Frontal cortex (tissue), 4 donors: ENCODE data around the gene CRB1. TPM values are rescaled to one million over a fixed set of nuclear protein-coding genes. Genes with fewer than 3 reads are reported as not detected.
"Not testable (repeated sequence)": the region's sequence is repeated elsewhere in the genome, so short reads cannot be mapped to it uniquely, and the experiment has no call there.

Experiments used
- DNase-seq, 2 donors: peaks; one replicate each; pipeline ENCODE4 v3.0.0; 2012; ENCODE audit warnings: low spot score in 2 of 2
- FAIRE-seq: peaks from 2 replicates; lab custom pipeline; 2012; peaks lifted over from hg19 to GRCh38; lab: Jason Lieb, UNC
- small RNA-seq: library from RNA; depleted of rRNA; stranded (forward); fragments of <200 nt; gene quantifications from one replicate; pipeline ENCODE3, GENCODE V24; 2014
- total RNA-seq: library from RNA; depleted of rRNA; stranded (reverse); fragments of >200 nt; gene quantifications from one replicate; pipeline ENCODE4 v1.2.3, GENCODE V29; 2014
- donor health status: control.
- donor health status: control.
- donor health status: control.

Gene CRB1
- total RNA-seq, 1 donor from 2014 or later = 16.7 TPM

GRCh38 chr1:197481101-197481500 lies 213.0 kb downstream of the CRB1 start:
- no peak for FAIRE-seq
- DNase-seq = no peak

GRCh38 chr1:197485790-197486189 lies 217.7 kb downstream of the CRB1 start:
- no peak for DNase-seq

GRCh38 chr1:197486946-197487345 lies 218.9 kb downstream of the CRB1 start:
- FAIRE-seq (no peak), DNase-seq (no peak)

More at GRCh38 chr1:197485790-197486189, 217.7 kb downstream of the CRB1 start:
- FAIRE-seq = no peak

- not testable (repeated sequence) for FAIRE-seq, DNase-seq
These were observed 223.5 kb downstream of the CRB1 start for GRCh38 chr1:197491505-197491904.

- FAIRE-seq (no peak), DNase-seq (no peak)
These were observed 228.7 kb downstream of the CRB1 start for GRCh38 chr1:197496722-197497121.

GRCh38 chr1:197510691-197511378 lies 242.8 kb downstream of the CRB1 start:
- no peak for FAIRE-seq
- DNase-seq = no peak

- DNase-seq (no peak), FAIRE-seq (no peak)
These were observed 247.4 kb downstream of the CRB1 start for GRCh38 chr1:197515421-197515820.

GRCh38 chr1:197519741-197520334 lies 251.8 kb downstream of the CRB1 start:
- DNase-seq (no peak), FAIRE-seq (no peak)

- FAIRE-seq = peak; percentile 43
- no peak for DNase-seq
These were observed 253.2 kb downstream of the CRB1 start for GRCh38 chr1:197521118-197521739.

- DNase-seq = no peak
These were observed 258.8 kb downstream of the CRB1 start for GRCh38 chr1:197526736-197527371.

More at GRCh38 chr1:197526736-197527371, 258.8 kb downstream of the CRB1 start:
- FAIRE-seq = peak; percentile 98

Small RNA genes lying within 50 kb of the gene (small RNA-seq; reads per million reads assigned to genes)
- not detected for gene MRPS21P3

Other genes starting within 250 kb of the CRB1 start
- not detected for gene F13B, start 201.0 kb upstream of the CRB1 start, total RNA-seq
- 7.3 TPM for gene ASPM, start 121.6 kb upstream of the CRB1 start, total RNA-seq
- gene ZBTB41, start 67.0 kb upstream of the CRB1 start, total RNA-seq = 95.0 TPM